Measurements from ENCODE around the gene HOXA7.

GRCh38 chr7:27121684-27122076, 34.8 kb downstream of the HOXA7 start:
- TF ChIP-seq, protein P1, sequence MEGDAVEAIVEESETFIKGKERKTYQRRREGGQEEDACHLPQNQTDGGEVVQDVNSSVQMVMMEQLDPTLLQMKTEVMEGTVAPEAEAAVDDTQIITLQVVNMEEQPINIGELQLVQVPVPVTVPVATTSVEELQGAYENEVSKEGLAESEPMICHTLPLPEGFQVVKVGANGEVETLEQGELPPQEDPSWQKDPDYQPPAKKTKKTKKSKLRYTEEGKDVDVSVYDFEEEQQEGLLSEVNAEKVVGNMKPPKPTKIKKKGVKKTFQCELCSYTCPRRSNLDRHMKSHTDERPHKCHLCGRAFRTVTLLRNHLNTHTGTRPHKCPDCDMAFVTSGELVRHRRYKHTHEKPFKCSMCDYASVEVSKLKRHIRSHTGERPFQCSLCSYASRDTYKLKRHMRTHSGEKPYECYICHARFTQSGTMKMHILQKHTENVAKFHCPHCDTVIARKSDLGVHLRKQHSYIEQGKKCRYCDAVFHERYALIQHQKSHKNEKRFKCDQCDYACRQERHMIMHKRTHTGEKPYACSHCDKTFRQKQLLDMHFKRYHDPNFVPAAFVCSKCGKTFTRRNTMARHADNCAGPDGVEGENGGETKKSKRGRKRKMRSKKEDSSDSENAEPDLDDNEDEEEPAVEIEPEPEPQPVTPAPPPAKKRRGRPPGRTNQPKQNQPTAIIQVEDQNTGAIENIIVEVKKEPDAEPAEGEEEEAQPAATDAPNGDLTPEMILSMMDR (IDR thresholded peaks at IDR 0.05): no peak
- TF ChIP-seq EZH2 (IDR thresholded peaks at IDR 0.05; ENCODE audit: borderline replicate concordance, insufficient read depth, low read depth, low read length, poor library complexity, severe bottlenecking): no peak

All from B cell (primary cell).